GM18526 (cell line): ENCODE measurements around the gene C11orf24.

Source experiments
- POLR2A ChIP-seq: IDR thresholded peaks from 3 replicates; pipeline ENCODE4 v1.6.1; 2011; ENCODE audit not compliant: insufficient read length; ENCODE audit errors: extremely low read depth

Gene C11orf24

GRCh38 chr11:68271781-68272608 is at the start of gene C11orf24:
Gene C11orf24 (minus strand): TSS chr11:68271973. CDS start chr11:68263767, 8,206 bp downstream.
- TF ChIP-seq POLR2A, result peak; percentile 88

- no peak for TF ChIP-seq POLR2A
Measured at GRCh38 chr11:68317147-68317785, 45.5 kb upstream of the C11orf24 start.

DNA sequence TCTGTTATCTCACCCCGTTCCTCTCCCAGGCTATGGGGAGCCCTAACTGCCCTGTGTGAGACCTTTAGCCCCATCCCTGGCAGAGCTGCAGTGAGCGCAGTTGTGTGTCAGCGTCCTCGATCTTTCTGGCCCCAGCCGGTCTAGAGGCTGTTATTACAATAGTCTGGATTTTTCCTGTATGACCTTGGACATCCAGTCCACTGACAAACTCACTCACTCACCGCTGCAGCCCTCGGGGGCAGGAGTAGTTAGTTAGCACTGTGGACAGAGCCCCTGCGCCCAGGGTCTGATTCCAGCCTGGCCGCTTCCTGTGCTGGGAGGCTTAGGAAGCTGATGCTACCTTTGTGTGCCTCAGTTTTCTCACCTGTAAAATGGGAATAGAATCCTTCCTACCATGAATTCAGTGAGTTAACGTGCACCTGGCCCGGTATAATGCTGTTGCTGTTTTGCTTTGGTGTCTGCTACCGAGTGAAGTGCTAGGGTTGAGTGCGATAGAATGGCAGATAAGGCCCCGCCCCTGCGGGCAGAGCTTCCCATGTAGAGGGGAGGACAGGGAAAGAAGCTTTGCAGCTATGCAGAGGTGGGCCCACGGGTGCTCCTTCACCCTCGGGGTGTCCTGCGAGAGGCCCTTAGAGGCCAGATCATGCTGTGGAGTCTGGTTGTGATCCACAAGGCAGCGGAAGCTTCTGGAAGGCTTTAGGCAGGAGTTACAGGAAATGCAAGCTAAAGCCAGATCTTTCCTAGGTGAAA is 43.6 kb upstream of the C11orf24 start:
- no peak for TF ChIP-seq POLR2A

GRCh38 chr11:68314203-68315170 is 42.7 kb upstream of the C11orf24 start:
- no peak for TF ChIP-seq POLR2A

- no peak for TF ChIP-seq POLR2A
Measured at GRCh38 chr11:68313574-68314202, 41.9 kb upstream of the C11orf24 start.

DNA sequence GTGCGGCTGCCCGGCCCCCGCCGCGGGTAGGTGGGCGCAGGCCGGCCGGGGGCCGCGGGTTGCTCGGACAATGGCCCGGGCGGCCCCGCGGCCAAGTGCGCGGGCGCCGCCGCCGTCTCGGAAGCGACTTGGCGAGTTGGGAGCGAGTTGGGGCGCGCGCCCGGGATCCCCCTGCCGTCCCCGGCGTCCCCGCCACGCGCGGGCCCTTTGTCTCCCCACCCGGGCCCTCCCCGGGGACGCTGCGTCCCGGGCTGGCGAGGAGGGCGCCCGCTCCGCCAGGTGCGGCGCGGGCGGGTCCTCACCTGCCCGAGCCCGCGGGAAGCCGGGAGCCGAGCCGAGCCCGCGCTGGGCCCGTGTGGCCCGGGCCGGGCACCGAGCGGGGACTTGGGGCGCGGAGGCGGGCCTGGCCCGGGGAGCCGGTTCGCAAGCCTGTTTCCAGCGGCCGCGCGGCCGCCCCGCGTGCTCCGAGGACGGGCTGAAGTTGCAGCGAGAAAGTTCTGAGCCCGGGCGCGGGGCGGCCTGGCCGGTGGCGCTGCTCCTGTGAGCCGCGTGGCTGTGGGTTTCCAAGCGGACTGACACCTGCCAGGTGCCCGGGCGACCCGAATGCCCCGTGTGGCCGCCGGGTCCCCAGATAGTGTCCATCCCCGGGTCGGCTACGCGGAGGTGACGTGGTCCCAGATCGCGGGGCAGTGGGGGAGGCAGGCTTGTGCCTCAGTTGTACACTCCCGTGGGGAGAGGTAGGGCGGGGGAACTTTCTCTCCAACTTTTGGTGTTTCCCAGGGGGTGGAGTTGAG is 41.2 kb upstream of the C11orf24 start:
- no peak for TF ChIP-seq POLR2A

- no peak for TF ChIP-seq POLR2A
Measured at GRCh38 chr11:68312117-68312779, 40.5 kb upstream of the C11orf24 start, which contains the start of gene LRP5. Gene LRP5 (plus strand): TSS chr11:68312591. CDS start chr11:68312715, 124 bp downstream.

DNA sequence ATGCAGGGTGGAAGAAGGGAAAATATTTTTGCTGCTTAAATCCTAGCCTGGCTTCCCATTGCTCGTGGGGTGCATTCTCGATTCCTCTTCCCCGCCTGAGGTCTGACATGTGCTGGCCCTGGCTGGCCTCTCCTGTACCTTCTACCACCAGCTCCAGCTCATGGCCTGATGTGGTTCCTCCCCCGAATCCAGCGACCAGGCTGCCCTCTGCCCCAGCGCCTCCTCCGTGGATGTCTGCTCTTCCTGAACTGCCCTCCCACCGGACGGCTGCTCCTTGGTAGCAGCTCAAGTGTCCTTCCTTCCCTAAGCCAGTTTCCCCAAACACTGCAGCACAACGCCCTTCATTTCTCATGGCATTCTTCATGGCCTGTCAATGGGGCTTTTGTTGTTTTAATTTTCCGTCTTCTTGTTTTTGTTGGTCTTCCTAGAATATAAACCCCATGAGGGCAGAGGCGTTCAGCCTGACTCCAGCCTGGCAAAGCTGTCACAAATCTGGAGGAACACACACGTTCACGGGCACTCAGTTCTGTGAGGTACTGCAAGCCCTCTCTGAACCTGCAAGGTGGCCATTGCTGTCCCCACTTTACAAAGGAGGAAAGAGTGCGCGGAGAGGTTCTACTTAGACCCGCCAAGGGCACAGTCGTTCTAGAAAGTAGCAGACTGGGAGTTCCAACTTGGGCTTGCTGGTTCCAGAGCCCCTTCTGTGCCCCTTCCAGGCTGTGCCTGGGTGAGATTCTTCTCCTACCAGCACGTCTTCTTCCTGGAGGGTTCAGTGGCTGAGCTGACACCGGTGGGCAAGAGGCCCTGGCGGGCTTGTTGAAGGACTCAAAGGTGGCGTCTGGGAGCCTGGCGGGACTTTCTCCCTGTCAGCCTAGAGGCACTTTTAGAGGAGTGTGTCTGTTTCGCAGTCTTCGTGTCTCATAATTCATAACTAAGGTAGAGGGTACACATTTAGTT is 39.7 kb upstream of the C11orf24 start:
- TF ChIP-seq POLR2A, result no peak

DNA sequence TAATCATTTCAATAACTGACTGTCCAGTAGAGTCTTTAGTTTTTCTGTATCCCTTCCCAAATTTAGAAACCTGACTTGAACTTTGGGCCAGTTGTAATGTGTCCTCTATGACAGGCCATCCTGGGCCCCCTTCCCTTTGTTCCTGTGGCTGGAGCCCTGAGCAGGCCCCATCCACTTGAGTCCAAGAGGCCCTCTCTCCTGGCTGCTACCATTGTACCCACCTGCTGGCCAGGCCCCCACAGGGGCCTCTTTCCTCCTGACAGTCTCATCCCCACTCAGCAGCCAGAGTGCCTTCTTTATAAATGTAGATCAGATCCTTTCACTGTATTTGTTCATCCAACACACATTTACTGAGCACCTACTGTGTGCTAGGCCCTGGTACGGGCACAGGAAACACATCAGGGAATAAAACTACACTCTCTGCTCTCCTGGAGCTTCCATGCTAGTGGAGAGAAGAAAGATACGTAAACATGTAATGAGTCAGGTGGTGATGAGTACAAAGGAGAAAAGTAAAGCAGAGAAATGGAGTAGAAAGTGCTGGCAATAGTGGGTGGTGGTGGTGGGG is 37.9 kb upstream of the C11orf24 start:
- TF ChIP-seq POLR2A, result no peak

GRCh38 chr11:68308068-68308467 is 36.3 kb upstream of the C11orf24 start:
- no peak for TF ChIP-seq POLR2A

- TF ChIP-seq POLR2A, result no peak
Measured at GRCh38 chr11:68306636-68307035, 34.9 kb upstream of the C11orf24 start.
